GM12891 (cell line): ENCODE measurements around the gene CSNK1G3.

Source experiments
- POLR2A ChIP-seq: IDR thresholded peaks from 2 replicates; pipeline ENCODE4 v1.6.1; 2011; ENCODE audit warnings: low read depth, low read length, control low read depth
- POLR2AphosphoS5 ChIP-seq: IDR thresholded peaks from 2 replicates; pipeline ENCODE4 v1.6.1; 2011; ENCODE audit warnings: low read depth, low read length, control low read depth
- TAF1 ChIP-seq: IDR thresholded peaks from 2 replicates; pipeline ENCODE4 v1.6.1; 2011; ENCODE audit warnings: low read depth, low read length, control low read depth

- TF ChIP-seq TAF1 (no peak), POLR2A (no peak), POLR2AphosphoS5 (no peak)
Observed at GRCh38 chr5:123503299-123503698, 8.7 kb upstream of the CSNK1G3 start.
